Measurements from ENCODE around the gene LGSN. TPM values are rescaled to one million over a fixed set of nuclear protein-coding genes. Genes with fewer than 3 reads are reported as not detected.
"Not testable (repeated sequence)": the region's sequence is repeated elsewhere in the genome, so short reads cannot be mapped to it uniquely, and the experiment has no call there.

The LGSN gene
- total RNA-seq, 2 experiments from 2014 or later: not detected

DNA sequence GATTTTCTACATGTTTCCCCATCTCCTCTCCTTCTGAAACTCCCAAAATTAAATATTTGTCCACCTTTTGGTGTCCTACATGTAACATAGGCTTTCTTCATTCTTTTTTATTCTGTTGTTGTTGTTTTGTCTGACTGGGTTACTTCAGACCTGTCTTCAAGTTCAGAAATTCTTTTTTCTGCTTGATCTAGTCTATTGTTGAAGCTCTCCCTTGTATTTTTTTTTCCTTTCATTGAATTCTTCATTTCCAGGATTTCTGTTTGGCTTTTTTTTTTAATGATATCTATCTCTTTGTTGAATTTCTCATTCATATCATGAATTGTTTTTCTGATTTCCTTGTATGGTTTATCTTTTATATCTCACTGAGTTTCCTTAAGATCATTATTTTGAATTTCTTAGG lies 20.6 kb upstream of the LGSN start:
- Mint-ChIP-seq H3K27me3 (ENCODE audit: low read depth) (peaks cover under 1% of the 10 kb centered on the region), H3K4me3 (no peak overlapping the region), H3K4me1 (ENCODE audit: low read depth) (no peaks in the 10 kb centered on the region), H3K36me3 (ENCODE audit: low read depth) (no peaks in the 10 kb centered on the region), H3K9me3 (peaks cover 4% of the 10 kb centered on the region), H3K27ac (no peak overlapping the region)
- intact Hi-C loops (cut with micrococcal nuclease): no loop called here
- CTCF ChIA-PET: no interaction called here
- no peak for DNase-seq

DNA sequence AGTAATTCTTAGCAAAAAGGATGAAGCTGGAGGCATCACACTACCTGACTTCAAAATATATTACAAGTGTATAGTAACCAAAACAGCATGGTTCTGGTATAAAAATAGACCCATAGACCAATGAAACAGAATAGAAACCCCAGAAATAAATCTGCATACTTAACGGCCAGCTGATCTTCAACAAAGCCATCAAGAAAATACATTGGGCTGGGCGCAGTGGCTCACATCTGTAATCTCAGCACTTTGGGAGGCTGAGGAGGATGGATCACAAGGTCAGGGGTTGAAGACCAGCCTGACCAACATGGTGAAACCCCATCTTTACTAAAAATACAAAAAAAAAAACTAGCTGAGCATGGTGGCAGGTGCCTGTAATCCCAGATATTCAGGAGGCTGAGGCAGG lies 14.9 kb upstream of the LGSN start:
- H3K36me3 Mint-ChIP-seq (ENCODE audit: low read depth); DNase-seq; H3K4me1 Mint-ChIP-seq (ENCODE audit: low read depth); H3K27ac Mint-ChIP-seq; intact Hi-C loops (cut with micrococcal nuclease); H3K4me3 Mint-ChIP-seq; H3K27me3 Mint-ChIP-seq (ENCODE audit: low read depth); H3K9me3 Mint-ChIP-seq: not testable (repeated sequence)
- CTCF ChIA-PET: interaction anchor here (0.7 kb wide), 1 partner anchor 184 kb away, joined by 3 read pairs; no protein-coding TSS in a partner anchor

DNA sequence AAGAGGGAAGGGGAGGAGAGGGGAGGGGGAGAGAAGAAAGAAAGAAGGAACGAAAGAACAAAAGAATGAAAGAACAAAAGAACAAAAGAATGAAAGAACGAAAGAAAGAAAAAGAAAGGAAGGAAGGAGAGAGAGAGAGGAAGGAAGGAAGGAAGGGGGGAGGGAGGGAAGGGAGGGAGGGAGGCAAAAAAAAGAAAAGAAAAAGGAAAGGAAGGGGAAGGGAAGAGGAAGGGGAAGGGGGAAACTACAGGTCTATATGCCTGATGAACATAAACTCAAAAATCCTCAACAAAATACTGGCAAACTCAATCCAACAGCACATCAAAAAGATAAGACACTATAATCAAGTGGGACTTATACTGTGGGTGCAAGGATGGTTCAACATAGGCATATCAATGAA lies 13.7 kb upstream of the LGSN start:
- no peak for DNase-seq
- CTCF ChIA-PET: interaction anchor here (1.1 kb wide), 1 partner anchor 19 kb away, joined by 3 read pairs; no protein-coding TSS in a partner anchor
- intact Hi-C loops (cut with micrococcal nuclease): no loop called here
- Mint-ChIP-seq H3K4me3 (no peak overlapping the region), H3K4me1 (ENCODE audit: low read depth) (no peaks in the 10 kb centered on the region), H3K36me3 (ENCODE audit: low read depth) (no peaks in the 10 kb centered on the region), H3K27ac (no peak overlapping the region), H3K9me3 (no peaks in the 10 kb centered on the region), H3K27me3 (ENCODE audit: low read depth) (peaks cover 2% of the 10 kb centered on the region)

- CTCF ChIA-PET; H3K4me1 Mint-ChIP-seq (ENCODE audit: low read depth); intact Hi-C loops (cut with micrococcal nuclease); DNase-seq; H3K36me3 Mint-ChIP-seq (ENCODE audit: low read depth); H3K27ac Mint-ChIP-seq; H3K4me3 Mint-ChIP-seq; H3K27me3 Mint-ChIP-seq (ENCODE audit: low read depth): not testable (repeated sequence)
- H3K9me3 Mint-ChIP-seq: peaks cover 11% of the 10 kb centered on the region
Measured at GRCh38 chr6:63326630-63327029, 6.8 kb upstream of the LGSN start.

GRCh38 chr6:63322981-63323380 lies 3.2 kb upstream of the LGSN start:
- CTCF ChIA-PET: interaction anchor here (0.9 kb wide), 1 partner anchor 16 kb away, joined by 5 read pairs; no protein-coding TSS in a partner anchor
- Mint-ChIP-seq H3K27ac (no peak overlapping the region), H3K4me1 (ENCODE audit: low read depth) (no peaks in the 10 kb centered on the region), H3K9me3 (peaks cover 11% of the 10 kb centered on the region), H3K4me3 (no peak overlapping the region), H3K27me3 (ENCODE audit: low read depth) (peaks cover 3% of the 10 kb centered on the region), H3K36me3 (ENCODE audit: low read depth) (no peaks in the 10 kb centered on the region)
- intact Hi-C loops (cut with micrococcal nuclease): no loop called here
- DNase-seq: no peak

- Mint-ChIP-seq H3K4me1 (ENCODE audit: low read depth) (no peaks in the 10 kb centered on the region), H3K36me3 (ENCODE audit: low read depth) (no peaks in the 10 kb centered on the region), H3K27ac (no peak overlapping the region), H3K4me3 (no peak overlapping the region), H3K27me3 (ENCODE audit: low read depth) (peaks cover 3% of the 10 kb centered on the region), H3K9me3 (peaks cover 4% of the 10 kb centered on the region)
- intact Hi-C loops (cut with micrococcal nuclease): no loop called here
- no peak for DNase-seq
- CTCF ChIA-PET: no interaction called here
Measured at GRCh38 chr6:63321821-63322220, 2.0 kb upstream of the LGSN start.

- Mint-ChIP-seq H3K4me1 (ENCODE audit: low read depth) (no peaks in the 10 kb centered on the region), H3K27me3 (ENCODE audit: low read depth) (peaks cover 5% of the 10 kb centered on the region), H3K36me3 (ENCODE audit: low read depth) (no peaks in the 10 kb centered on the region), H3K4me3 (no peak overlapping the region), H3K9me3 (no peaks in the 10 kb centered on the region), H3K27ac (no peak overlapping the region)
- DNase-seq: no peak
- intact Hi-C loops (cut with micrococcal nuclease): no loop called here
- CTCF ChIA-PET: no interaction called here
Measured at GRCh38 chr6:63317641-63318040, 2.1 kb downstream of the LGSN start.

DNA sequence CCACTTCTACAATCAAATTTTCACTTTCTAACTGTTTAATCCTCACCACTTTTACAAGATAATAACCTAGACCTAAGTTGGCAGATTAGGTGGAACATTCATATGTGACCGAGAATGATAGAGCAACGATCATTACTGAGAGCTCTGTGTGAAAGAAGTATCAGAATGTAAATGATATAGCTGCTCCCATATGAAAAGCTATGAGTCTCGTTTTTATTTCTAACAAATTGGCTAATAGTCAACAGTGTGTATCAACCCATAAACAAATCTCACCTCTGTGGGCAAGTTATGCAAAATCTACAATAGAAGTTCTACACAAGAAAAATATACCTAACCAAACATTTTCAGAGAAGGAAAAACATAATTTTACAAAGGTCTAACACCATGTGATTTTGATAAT lies 3.7 kb downstream of the LGSN start:
- DNase-seq: no peak
- no peak overlapping the region for H3K4me3 Mint-ChIP-seq
- no peaks in the 10 kb centered on the region for H3K4me1 Mint-ChIP-seq (ENCODE audit: low read depth)
- H3K36me3 Mint-ChIP-seq (ENCODE audit: low read depth): no peaks in the 10 kb centered on the region
- CTCF ChIA-PET: interaction anchor here (0.5 kb wide), 1 partner anchor 281 kb away, joined by 4 read pairs; no protein-coding TSS in a partner anchor
- H3K27me3 Mint-ChIP-seq (ENCODE audit: low read depth): peaks cover 2% of the 10 kb centered on the region
- no peak overlapping the region for H3K27ac Mint-ChIP-seq
- intact Hi-C loops (cut with micrococcal nuclease): no loop called here
- H3K9me3 Mint-ChIP-seq: no peaks in the 10 kb centered on the region

DNA sequence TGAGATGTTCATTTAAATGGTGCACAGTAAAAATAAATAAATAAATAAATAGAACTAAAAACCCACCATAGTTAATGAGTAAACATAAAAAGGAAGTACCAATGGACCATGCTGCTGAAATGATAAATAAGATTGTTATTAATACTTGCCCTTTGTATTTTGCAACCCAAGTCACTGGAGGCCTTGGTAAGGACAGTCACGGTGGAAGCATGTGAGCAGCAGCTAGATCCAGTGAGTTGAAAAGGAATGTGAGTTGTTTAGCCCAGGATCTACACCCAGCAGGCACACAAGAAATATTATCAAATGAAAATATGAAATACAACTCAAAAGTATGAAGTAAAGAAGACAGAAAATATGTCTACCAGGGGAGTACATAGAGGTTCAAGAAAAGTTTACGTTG lies 6.7 kb downstream of the LGSN start:
- no peak overlapping the region for H3K27ac Mint-ChIP-seq
- H3K27me3 Mint-ChIP-seq (ENCODE audit: low read depth): peaks cover 2% of the 10 kb centered on the region
- CTCF ChIA-PET: no interaction called here
- H3K36me3 Mint-ChIP-seq (ENCODE audit: low read depth): no peaks in the 10 kb centered on the region
- DNase-seq: no peak
- H3K9me3 Mint-ChIP-seq: no peaks in the 10 kb centered on the region
- no peaks in the 10 kb centered on the region for H3K4me1 Mint-ChIP-seq (ENCODE audit: low read depth)
- H3K4me3 Mint-ChIP-seq: no peak overlapping the region
- intact Hi-C loops (cut with micrococcal nuclease): no loop called here

DNA sequence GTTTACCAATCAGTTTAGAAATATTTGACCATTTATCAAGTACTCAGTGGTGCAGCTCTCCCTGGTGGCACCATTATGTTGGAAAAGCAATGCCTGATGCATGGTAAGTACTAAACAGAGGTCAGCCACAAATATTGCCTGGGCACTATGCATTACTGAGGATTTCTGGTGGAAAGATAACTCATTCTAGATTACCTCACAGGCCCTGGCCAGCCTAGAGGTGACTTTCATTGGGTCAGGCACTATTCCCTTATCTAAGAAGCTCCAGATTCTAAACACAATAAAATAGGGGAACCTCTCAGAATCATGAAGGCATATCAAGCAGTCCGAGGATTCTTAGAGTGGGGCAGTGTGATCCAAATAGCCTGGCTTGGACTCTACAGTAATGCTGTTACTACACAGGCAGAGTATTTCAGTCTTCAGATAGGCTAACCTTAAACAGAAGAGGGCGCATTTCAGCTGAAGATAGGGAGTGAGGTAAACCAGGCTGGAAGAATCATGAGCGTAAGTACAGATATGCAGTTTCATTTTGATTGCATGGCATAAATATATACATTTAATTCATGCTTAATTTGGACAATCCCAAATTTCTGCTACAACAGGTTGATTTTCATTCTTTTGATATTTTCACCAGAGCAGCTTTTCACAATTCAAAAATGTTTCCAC lies 12.1 kb downstream of the LGSN start:
- intact Hi-C loops (cut with micrococcal nuclease): loop anchor here (5.0 kb wide), 1 partner anchor 265 kb away; the partner anchor contains the start of genes LOC128125822 and PTP4A1
- DNase-seq: no peak
- Mint-ChIP-seq H3K27ac (no peak overlapping the region), H3K36me3 (ENCODE audit: low read depth) (no peaks in the 10 kb centered on the region), H3K27me3 (ENCODE audit: low read depth) (no peaks in the 10 kb centered on the region), H3K4me3 (no peak overlapping the region), H3K9me3 (no peaks in the 10 kb centered on the region), H3K4me1 (ENCODE audit: low read depth) (no peaks in the 10 kb centered on the region)
- CTCF ChIA-PET: interaction anchor here (0.6 to 1.1 kb wide), 2 partner anchors 11 to 87 kb away, joined by 3 read pairs; no protein-coding TSS in a partner anchor

DNA sequence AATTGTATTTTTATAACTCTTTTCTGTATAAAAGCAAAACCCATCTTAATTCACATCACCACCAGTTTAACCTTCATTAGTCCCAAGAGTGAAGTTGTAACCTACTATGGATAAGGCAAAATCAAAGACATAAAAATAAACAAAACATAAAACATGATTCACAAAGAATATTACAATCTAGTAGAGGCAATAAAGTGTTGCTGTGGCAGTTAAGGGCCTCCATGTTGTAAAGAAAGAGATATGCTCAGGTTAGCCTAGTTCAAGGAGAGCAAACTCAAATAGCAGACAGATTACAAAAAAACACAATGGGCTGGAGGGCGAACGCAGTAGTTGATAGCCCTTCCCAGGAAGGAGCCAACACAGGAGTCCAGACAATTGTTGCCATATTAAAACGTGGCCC lies 13.4 kb downstream of the LGSN start:
- CTCF ChIA-PET: interaction anchor here (0.6 to 1.1 kb wide), 3 partner anchors 12 to 164 kb away, joined by 3 to 5 read pairs (median 4); no protein-coding TSS in a partner anchor
- H3K9me3 Mint-ChIP-seq: no peaks in the 10 kb centered on the region
- H3K4me3 Mint-ChIP-seq: no peak overlapping the region
- H3K36me3 Mint-ChIP-seq (ENCODE audit: low read depth): no peaks in the 10 kb centered on the region
- DNase-seq: no peak
- H3K27me3 Mint-ChIP-seq (ENCODE audit: low read depth): no peaks in the 10 kb centered on the region
- no peak overlapping the region for H3K27ac Mint-ChIP-seq
- H3K4me1 Mint-ChIP-seq (ENCODE audit: low read depth): no peaks in the 10 kb centered on the region
- intact Hi-C loops (cut with micrococcal nuclease): loop anchor here (5.0 kb wide), 1 partner anchor 266 kb away; the partner anchor contains the start of genes LOC128125822 and PTP4A1

GRCh38 chr6:63305277-63305676 lies 14.5 kb downstream of the LGSN start:
- CTCF ChIA-PET: interaction anchor here (0.5 kb wide), 1 partner anchor 196 kb away, joined by 3 read pairs; no protein-coding TSS in a partner anchor
- Mint-ChIP-seq H3K27ac (no peak overlapping the region), H3K4me1 (ENCODE audit: low read depth) (no peaks in the 10 kb centered on the region), H3K9me3 (no peaks in the 10 kb centered on the region), H3K4me3 (no peak overlapping the region), H3K27me3 (ENCODE audit: low read depth) (no peaks in the 10 kb centered on the region), H3K36me3 (ENCODE audit: low read depth) (no peaks in the 10 kb centered on the region)
- DNase-seq: no peak
- intact Hi-C loops (cut with micrococcal nuclease): loop anchor here (5.0 kb wide), 1 partner anchor 267 kb away; the partner anchor contains the start of genes LOC128125822 and PTP4A1

DNA sequence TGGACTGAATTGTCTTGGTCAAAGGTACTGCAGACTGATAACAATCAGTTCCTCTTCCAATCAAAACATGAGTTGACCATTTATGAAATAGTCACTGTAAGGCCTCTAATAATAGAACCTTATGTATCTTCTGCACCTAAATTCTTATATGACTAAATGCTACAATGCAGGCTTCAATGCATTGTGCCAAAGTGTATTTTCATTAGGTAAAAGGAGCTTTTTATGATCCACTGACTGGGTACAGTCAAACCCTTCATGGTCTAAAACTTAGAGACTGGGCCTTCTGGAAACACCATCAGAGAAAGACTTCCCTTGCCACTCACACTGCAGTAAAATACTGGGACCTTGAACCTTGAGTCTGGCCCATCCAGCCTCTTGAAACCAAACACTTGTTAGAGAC lies 16.3 kb downstream of the LGSN start:
- Mint-ChIP-seq H3K4me1 (ENCODE audit: low read depth) (no peaks in the 10 kb centered on the region), H3K36me3 (ENCODE audit: low read depth) (no peaks in the 10 kb centered on the region), H3K27me3 (ENCODE audit: low read depth) (no peaks in the 10 kb centered on the region), H3K9me3 (no peaks in the 10 kb centered on the region), H3K4me3 (no peak overlapping the region), H3K27ac (no peak overlapping the region)
- DNase-seq: no peak
- CTCF ChIA-PET: no interaction called here
- intact Hi-C loops (cut with micrococcal nuclease): no loop called here

All from activated naive CD4-positive, alpha-beta T cell treated with anti-CD3 and anti-CD28 coated beads for 36 hours (primary cell).